Neutrophil (primary cell): ENCODE data around the gene ANKDD1B.
A peak's percentile ranks its signal among the peaks of the same experiment; 100 is the strongest.

ENCODE experiments used
- H3K27ac ChIP-seq: fragments of 200-600 bp; sonication (generic); 2 replicates; pipeline ENCODE4 v1.5.1; 2016; ENCODE audit warnings: mild to moderate bottlenecking, moderate library complexity
- H3K27me3 ChIP-seq: fragments of 200-600 bp; sonication (generic); 2 replicates; pipeline ENCODE4 v1.6.0; 2016; ENCODE audit warnings: mild to moderate bottlenecking
- H3K36me3 ChIP-seq: fragments of 200-600 bp; sonication (generic); 2 replicates; pipeline ENCODE4 v1.5.1; 2017
- H3K4me1 ChIP-seq, 2 experiments: fragments of 200-600 bp in 1 of 2; sonication (generic) in 1 of 2; 1 replicate in 1 of 2; 2 replicates in 1 of 2; pipeline versions ENCODE4 v1.5.1 to v1.6.1; 2013 to 2016; ENCODE audit warnings: low read depth in 1 of 2, low read length in 1 of 2, mild to moderate bottlenecking in 1 of 2, moderate library complexity in 1 of 2; ENCODE audit not compliant: control insufficient read depth in 1 of 2, insufficient read depth in 1 of 2
- H3K4me3 ChIP-seq, 2 experiments: fragments of 200-600 bp in 1 of 2; sonication (generic) in 1 of 2; 1 replicate in 1 of 2; 2 replicates in 1 of 2; pipeline ENCODE4 v1.5.1; 2013 to 2016; ENCODE audit warnings: low read depth in 1 of 2, low read length in 1 of 2, mild to moderate bottlenecking in 1 of 2, moderate library complexity in 1 of 2
- H3K9me3 ChIP-seq: fragments of 200-600 bp; sonication (generic); 2 replicates; pipeline ENCODE4 v1.5.1; 2016
- CTCF ChIP-seq: fragments of 200-600 bp; sonication (generic); IDR thresholded peaks from 2 replicates; pipeline ENCODE4 v1.5.1; 2016; ENCODE audit warnings: antibody characterized with exemption

Gene ANKDD1B

GRCh38 chr5:75717082-75717922 is 106.0 kb downstream of the ANKDD1B start, which contains the start of gene POC5:
Gene POC5 (minus strand): TSS chr5:75717437. CDS start chr5:75712937, 4,500 bp downstream.
- Histone ChIP-seq H3K9me3 (no peaks in the 10 kb centered on the region), H3K27ac (peak within 1 kb of the TSS; percentile 93), H3K36me3 (no peaks in the 10 kb centered on the region), H3K27me3 (no peaks in the 10 kb centered on the region), H3K4me3 (peak within 1 kb of the TSS; percentile 80 to 91), H3K4me1 (peaks cover 37 to 40% of the 10 kb centered on the region in 2 experiments)
- TF ChIP-seq CTCF = peak; percentile 43

GRCh38 chr5:75720882-75721281 is 109.6 kb downstream of the ANKDD1B start:
- peaks cover 37 to 38% of the 10 kb centered on the region in 2 experiments for H3K4me1 ChIP-seq
- no peaks in the 10 kb centered on the region for H3K36me3 ChIP-seq
- no peak for TF ChIP-seq CTCF
- peak overlapping the region in 1 of 2 experiments; percentile 4 for H3K4me3 ChIP-seq
- no peaks in the 10 kb centered on the region for H3K27me3 ChIP-seq
- no peaks in the 10 kb centered on the region for H3K9me3 ChIP-seq
- H3K27ac ChIP-seq = peak overlapping the region; percentile 83
